ENCODE results near the gene ALK.

Gene ALK

GRCh38 chr2:29227935-29228675 lies 693.3 kb downstream of the ALK start:
- DNase-seq (ENCODE audit: insufficient read length, low spot score) (no peak), FAIRE-seq (no peak)
- TF ChIP-seq CTCF (IDR thresholded peaks at IDR 0.05; ENCODE audit: insufficient read depth, missing control alignments) = no peak

- DNase-seq (ENCODE audit: insufficient read length, low spot score) = no peak
- TF ChIP-seq CTCF (IDR thresholded peaks at IDR 0.05; ENCODE audit: insufficient read depth, missing control alignments) = no peak
- no peak for FAIRE-seq
Measured at GRCh38 chr2:29226808-29227207, 694.6 kb downstream of the ALK start.

- no peak for FAIRE-seq
- no peak for TF ChIP-seq CTCF (IDR thresholded peaks at IDR 0.05; ENCODE audit: insufficient read depth, missing control alignments)
Measured at GRCh38 chr2:29226375-29226774, 695.0 kb downstream of the ALK start.

GRCh38 chr2:29225814-29226213 lies 695.6 kb downstream of the ALK start:
- FAIRE-seq = no peak
- no peak for DNase-seq (ENCODE audit: insufficient read length, low spot score)
- no peak for TF ChIP-seq CTCF (IDR thresholded peaks at IDR 0.05; ENCODE audit: insufficient read depth, missing control alignments)

More at GRCh38 chr2:29226375-29226774, 695.0 kb downstream of the ALK start:
- DNase-seq (ENCODE audit: insufficient read length, low spot score) = no peak

- TF ChIP-seq CTCF (IDR thresholded peaks at IDR 0.05; ENCODE audit: insufficient read depth, missing control alignments) = no peak
- DNase-seq (ENCODE audit: insufficient read length, low spot score) (no peak), FAIRE-seq (no peak)
Measured at GRCh38 chr2:29224693-29225551, 696.5 kb downstream of the ALK start.

GRCh38 chr2:29223851-29224692 lies 697.3 kb downstream of the ALK start:
- FAIRE-seq (no peak), DNase-seq (ENCODE audit: insufficient read length, low spot score) (no peak)
- no peak for TF ChIP-seq CTCF (IDR thresholded peaks at IDR 0.05; ENCODE audit: insufficient read depth, missing control alignments)

Data from D721Med (cell line).